Hematopoietic multipotent progenitor cell treated with erythropoietin and hydrocortisone succinate and interleukin-3 and kit ligand, for 6 days (in vitro differentiated cells): ENCODE measurements around the gene PRMT7.
A peak's percentile ranks its signal among the peaks of the same experiment; 100 is the strongest.

Experiments
- DNase-seq: peaks from one replicate; pipeline ENCODE4 v3.0.0-alpha.2; 2015

PRMT7 gene

DNA sequence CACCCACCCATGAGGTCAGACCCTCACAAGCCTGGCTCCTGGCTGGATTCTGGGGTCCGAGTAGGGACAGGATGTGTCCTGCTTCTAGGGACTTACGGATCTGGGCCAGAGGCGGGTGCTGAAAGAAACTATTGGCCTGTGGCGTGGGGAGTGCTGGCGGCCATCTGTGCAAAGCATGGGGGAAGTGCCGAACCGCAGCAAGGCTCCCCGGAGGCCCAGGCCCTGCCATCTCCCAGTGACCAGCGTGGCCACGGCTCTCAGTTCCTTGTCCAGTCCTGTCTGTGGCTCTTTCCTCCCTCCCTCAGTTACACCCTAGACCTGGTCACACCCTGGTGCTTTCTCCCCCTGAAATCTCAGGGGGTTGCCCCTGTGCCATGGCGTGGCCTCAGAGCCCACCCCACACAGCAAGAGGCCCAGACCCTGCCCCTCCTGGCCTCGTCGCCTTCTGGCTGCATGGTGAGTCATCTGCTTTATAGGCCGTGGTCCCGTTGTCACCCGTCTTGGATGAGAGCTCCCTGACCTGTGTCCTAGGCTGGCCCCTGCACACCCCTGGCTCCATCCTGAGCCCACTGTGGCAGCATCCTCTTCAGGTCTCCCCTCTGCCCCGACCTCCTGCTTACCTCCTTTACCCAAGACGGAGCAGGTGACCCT lies 54.5 kb downstream of the PRMT7 start:
- DNase-seq = no peak

DNA sequence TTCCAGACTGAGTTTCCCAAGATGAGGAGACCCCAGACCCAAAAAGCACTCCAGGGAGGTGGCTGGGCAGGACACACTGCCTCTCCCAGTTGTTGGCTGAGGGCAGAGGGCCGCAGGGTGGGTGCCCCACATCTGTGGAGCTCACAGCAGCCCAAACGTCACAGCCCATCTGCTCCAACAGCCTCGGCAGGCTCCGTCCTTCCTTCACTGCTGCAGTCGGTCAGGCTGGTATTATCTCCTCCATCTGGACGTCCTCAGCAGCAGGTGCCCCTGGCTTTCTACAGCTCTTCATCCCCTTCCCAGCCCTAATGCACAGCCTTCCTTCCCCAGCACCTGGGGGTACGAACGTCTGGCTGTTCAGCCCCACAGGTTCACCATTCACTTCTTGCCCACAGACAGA lies 55.2 kb downstream of the PRMT7 start:
- no peak for DNase-seq

DNA sequence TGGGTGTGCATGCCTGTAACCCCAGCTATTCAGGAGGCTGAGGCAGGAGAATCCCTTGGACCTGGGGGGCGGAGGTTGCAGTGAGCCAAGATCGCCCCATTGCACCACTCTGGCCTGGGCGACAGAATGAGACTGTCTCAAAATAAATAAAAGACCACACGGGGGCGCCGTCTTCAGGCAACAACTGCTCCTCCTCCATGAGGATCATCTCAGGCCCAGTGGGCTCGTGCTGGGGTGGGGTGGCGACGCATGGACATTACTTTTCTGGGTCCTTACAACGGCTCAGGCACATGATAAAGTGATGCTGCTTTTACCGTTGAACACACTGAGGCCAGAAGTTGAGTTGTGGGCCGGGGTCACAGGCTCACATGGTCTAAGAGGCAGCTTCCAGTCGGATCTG lies 56.2 kb downstream of the PRMT7 start:
- DNase-seq = peak; percentile 73

DNA sequence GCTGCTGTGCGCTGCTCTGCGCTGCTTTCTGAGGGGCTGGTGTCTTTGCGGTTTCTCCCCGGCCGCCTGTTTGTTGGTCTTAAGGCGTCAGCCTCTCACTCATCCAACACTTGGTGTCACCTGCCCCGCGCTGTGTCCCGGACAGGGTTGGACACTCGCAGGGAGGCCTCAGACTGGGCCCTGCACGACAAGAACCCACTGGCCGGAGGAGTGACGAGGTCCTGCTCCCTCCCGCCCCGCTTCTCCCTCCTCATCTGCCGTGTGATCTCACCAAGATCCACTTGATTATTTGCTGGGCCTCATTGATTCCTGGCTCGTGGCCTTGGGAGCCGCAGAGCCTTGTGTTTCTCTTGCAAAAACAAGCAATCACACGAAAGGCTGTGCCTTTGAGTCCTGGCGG lies 56.6 kb downstream of the PRMT7 start:
- DNase-seq = no peak

DNA sequence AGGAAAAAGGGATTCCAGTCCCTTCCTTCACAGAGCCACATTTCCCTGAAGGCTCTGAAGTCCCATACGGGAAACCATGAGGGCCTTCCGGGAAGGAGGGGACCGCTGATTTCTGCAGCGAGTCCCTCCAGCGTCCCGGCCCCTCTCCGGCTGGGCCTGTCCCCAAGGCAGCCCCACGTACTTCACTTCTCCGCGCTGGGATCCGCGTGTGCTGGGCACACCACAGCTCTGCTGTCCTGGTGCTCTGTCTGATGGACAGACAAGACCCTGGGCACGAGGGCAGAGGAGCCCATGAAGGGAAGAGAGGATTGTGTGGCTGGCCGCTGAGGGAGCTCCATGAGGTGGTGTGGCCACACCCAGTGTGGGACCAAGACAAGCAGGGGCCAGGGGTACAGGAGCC lies 57.1 kb downstream of the PRMT7 start:
- DNase-seq = no peak

DNA sequence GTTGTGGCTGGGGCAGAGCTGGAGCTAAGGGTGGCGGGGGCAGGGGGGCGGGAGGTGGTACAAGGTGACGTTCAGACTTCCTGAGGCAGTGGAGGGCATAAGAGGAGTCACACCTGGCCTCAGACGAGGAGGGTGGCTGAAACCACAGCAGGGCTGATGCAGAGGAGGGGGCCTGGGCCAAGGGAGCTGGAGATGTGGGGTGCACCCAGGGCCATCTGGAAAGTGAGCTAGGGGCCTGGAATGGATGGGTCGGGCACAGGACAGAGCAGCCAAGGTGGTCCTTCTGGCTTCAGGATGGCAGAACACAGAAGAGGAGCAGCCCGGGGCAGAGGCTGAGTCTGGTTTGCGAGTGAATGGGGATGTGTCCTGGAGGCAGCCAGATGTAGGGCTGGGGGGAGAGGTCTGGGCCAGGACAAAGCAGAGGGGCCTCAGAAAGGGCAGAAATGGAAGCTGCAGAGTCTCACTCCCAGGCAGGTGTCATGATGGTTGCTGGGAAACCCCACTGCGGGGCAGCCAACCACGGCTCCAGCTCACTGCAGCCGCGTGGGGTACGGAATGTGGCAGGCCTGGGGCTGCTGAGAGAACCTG lies 57.6 kb downstream of the PRMT7 start:
- no peak for DNase-seq

DNA sequence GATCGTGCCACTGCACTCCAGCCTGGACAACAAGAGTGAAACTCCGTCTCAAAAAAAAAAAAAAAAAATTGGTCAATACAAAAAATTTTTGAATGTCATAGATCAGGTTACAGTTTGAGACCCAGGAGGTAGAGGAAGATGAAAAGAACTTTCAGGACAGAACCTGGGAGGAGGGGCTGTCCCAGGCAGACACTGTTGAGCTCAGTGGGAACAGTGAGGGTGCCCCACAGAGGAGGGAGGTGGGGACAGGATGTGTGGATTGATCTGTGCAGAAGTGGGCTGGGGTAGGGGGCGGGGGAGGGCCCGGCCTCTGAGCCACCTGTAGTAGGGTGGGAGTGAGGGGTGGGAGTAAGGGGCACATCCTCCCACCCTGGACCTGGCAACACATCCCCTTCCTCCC lies 58.3 kb downstream of the PRMT7 start:
- DNase-seq = no peak

DNA sequence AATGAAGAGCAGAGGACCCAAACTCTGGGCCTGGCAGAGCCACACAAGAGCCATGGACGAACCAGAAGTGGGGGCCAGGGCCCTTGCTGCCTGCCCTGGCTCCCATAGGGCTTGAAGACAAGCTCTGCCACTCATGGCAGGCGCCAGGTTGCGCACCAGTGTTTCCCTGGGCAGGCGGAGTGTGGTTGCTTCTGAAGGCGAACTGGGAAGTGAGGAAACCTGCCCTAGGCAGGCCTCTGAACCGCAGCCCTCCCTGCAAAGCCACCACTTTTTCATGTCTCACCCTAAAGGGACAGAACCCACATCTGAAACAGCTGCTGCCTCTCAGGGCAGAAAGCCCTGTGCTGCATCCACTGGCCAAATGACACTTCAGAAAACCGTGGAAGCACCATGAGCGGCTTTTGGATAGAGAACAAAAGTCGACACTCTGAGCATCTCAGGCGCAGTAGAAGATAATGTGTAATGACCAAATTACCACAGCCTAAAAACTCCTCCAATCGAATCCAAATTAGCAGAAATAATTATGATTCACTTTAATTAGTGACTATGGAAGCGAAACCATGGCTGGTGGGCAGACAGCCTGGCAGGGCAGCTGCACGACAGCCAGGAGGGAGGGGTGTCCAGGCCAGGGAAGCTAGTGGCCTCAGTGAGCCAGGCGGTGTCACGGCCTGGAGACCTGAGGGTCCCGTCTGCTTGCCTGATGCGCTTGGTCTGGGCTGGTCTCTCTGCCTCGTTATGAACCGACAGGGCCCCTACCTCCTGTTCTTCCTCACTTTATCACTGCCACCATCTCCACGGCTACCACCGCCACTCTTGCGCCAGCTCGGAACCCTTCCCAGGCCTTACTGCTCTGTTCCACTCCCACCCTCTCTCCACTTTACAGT lies 59.1 kb downstream of the PRMT7 start:
- peak; percentile 72 for DNase-seq

DNA sequence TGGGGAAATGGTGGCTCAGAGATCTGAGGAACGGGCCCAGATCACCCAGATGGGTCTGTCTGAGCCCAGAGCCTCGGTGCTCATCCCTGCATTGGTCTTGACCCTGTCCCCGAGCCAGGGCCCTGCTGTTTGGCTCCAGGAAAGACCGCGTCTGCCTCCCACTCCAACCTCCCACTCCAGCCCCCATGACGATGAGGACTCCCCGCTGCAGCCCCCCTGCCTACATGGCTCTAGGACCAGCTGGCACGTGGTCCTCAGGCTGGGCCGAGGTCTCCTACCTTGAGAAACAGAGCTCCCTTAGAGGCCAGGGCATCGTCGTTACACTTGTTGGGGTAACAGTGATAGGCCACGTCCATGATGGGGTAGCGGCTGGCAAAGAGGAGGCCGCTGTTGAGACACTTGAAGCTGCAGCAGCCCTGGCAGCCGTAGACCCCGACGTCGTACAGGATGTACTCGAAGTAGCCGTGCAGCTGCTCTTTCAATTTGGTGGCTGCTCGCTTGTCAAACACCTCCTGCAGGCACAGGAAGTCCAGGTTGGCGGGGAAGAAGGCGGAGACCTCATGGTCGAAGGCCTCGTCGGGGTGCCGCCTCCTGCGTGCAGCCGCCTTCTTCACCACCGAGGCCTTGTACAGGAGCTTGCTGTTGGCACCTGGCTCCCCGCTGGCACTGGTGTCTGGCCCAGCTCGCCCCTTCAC lies 59.9 kb downstream of the PRMT7 start:
- no peak for DNase-seq

DNA sequence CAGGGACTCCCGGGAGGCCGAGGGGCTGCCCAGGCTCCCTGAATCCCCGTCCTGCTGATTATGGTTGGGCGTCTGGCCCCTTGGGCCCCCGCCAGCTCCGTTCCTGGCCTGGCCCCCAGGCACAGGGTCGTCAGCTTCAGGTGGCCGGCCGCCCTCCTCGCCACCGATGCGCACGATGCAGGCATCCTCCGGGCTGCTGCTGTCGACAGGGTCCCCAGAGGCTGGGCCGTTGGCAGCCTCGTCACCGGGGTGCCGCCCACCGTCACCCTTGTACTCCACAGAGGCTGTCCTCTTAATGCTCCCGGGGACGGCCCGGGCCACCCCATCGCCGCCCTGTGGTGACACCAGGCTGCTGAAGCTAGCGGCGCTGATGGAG lies 60.4 kb downstream of the PRMT7 start:
- DNase-seq = no peak

DNA sequence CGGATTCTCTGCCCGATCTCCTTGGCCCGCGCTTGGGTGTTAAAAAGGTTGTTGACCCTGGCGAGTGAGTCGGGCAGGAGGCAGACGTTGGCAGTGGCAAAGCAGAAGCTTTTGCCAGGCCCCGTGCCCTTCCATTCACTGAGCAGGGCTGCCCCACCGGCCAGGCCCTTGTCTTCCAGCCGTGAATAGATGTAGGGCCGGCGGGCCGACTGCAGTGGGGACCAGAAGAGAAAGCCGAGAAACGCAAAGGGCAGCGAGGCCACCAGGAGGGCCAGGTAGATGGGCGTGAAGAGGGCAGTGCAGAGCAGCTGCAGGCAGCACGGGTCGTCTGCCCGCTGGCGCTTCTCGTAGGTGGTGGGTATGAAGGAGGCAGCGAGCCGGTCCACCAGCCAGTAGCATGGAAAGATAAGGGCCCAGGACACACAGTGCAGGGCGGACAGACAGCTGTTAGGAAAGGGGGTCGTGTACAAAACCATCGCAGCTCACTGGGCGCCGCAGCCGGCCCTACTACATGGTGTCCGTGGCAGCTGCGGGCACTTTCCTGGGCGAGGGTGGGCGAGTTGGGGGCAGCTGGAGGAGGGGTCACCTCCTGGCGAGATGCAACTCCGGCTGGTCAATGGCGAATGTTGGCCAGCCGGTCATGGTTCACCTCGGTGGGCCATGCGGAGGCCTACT lies 61.0 kb downstream of the PRMT7 start:
- no peak for DNase-seq

DNA sequence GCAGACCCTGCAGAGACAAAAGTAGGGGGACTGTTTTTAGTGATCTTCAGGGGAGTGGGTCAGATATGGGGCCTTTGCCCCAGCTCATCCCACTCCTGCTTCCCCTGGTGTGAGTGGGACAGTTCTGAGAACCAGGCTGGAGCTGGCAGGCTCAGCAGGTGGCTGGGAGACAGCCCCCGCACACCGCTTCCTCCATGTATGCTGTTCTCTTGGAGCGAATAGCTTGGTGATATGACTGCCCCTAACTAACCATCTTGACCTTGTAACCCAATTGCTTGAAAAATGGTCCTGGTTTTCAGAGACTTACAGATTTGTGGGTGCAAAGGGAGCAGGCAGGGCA lies 61.5 kb downstream of the PRMT7 start:
- no peak for DNase-seq

DNA sequence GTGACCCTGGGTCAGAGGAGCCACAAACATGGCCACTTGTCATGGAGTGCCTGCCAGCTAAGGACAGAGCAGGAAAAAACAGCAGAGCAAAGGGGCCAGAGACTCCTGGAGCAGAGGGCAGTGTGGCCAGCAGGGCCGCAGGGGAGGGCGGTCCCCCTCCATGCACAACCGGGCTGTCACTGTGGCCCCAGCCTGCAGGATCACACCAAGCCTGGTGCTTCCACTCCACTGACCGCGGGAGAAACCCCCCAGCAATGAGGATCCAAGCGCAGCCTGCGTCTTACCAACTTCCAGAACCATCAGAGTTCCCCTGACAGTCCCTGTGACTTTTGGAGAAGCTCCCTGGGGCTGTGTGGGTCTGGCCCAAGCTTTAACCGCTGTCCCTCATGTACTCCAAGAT lies 62.0 kb downstream of the PRMT7 start:
- DNase-seq = no peak

DNA sequence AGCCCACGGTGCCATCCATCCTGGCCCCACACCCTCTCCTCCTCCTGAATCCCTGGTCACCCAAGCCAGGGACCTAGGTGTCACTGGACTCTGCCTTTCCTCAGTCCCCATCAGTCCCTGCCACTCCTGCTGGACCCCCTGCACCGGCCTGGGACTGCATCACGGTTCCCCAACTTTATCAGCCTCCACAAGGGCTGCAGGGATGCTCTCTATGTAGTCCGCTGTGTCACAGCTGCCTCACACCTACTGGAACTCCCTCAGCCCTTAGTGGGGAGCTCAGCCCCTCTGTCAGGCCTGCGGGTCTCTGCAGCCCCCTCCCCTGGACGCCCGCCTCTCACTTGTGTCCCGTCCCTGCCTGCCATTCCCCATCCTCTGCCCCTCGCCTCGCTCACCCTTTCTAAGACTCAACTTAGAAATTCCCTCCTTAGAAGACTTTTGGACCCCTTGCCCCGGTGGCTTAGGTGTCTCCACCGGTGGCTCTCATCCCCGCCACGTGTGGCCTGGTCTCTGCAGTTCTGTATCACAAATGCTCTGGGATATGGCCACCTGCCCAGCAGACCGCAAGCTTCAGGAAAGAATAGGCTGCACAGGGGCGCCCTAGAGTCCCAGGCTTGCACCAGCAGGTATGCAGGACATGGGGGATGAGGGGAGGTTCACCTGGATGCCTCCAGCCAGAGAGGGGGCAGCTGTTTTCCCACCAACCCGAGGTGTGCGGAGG lies 62.9 kb downstream of the PRMT7 start:
- DNase-seq = no peak

DNA sequence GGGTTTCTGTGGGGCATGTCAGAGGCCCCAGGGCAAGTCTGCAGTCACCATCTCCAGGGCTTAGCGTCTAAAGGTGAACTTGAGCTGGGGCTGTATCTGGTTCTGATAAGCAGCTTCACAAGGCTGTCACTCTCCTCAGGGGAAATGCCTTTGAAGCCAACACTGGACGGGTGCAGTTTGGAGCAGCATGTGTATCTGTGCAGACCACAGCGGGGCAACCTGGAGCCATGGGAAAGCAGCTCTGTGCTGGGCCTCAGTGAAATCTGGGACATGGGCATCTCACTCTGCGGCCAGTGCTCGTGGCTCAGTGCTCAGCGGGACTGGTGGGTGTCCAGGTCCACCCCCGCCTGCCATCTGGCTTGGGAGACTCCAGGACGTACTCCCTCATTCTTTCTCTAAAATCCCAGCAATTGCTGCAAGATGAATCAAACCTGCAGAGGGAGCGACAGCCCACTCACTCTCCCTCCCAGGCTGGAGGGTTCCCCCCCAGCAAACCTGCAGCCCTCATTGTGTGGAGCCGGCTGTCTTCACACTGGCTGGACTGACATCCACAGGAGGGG lies 63.5 kb downstream of the PRMT7 start:
- no peak for DNase-seq

DNA sequence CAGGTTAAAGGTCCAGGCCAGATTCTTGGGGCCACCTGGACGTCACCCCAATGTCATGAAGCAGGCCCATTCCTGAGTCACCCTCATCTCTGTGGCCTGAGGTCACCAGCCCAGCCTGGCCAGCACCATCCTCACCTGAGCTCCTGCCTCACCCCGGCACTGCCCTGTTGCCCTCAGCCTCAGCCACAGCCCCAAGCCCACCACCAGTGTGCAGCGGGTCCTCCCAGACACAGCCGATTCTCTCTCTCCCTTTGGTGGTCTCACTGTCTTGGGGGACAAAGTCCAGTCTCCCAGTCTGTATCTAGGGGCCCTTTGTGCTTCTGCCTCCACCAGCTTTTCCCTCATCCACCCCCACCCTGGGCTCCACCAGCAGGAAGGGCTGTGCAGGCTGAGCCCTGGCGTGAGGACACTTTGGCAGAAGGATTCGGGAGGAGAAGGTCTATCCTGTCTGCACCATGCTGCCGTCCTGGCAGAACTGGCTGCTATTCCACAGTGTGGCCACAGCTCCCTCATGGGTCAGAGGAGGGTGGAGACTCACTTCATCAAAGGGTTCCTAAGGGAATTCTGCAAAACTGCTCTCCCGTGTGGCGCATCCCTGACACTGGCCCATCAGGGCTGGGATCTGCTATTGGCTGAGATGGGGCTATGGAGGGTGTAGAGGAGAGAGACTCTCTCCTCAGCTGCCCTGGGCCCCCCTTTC lies 64.3 kb downstream of the PRMT7 start:
- DNase-seq = no peak

DNA sequence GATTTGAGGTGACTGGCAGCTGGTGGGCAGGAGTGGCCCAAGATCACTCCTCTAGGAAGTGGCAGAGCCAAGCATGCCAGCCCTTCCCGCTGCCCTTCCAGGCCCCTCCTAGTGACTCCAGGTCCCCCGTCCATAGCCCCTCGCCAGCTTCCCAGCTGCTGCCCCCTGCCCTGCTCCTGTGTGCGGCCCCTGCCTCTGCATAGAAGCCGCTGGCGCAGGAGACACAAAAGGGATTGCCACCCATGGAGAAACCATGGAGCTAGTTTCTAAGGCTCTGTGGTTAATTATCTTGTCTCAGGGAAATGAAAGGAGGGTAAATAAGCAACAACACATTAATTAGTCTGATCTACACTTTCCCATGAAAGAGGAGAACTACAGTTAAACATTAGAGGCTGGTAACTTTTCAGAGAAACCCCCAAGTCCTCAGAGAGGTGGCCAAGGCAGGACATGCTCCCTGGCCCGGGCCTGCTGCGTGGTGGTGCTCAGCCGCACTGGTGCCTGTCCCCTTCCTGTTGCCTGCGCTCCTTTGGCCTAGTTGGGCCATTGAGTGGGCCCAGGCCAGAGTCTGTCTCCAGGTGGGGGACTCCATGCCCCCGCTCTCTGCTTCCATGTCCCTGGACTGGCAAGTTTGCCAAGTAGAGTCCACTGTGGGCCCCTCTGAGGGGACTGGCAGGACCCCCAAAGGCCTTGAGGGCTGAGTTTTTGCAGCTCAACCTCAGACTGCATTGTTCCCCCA lies 65.2 kb downstream of the PRMT7 start:
- DNase-seq = no peak

DNA sequence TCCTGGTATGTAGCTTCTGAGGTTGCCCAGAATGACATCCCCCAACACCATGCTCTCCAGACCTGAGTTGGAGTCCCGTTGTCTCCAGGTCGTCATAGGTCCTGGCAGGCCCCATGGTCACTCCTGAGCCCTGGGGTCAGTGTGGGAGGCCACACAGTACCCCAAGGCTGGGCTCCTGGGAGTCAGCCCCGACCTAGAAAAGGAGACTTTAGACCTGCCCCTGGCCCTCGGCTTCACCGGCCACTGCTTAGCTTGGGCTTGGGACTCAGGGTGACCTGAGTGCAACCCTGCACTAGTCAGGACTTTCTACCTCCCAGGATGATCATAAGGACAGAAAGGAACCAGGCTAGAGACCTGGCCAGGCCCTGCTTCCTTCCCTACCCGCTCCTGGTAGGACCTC lies 65.8 kb downstream of the PRMT7 start:
- DNase-seq = no peak

DNA sequence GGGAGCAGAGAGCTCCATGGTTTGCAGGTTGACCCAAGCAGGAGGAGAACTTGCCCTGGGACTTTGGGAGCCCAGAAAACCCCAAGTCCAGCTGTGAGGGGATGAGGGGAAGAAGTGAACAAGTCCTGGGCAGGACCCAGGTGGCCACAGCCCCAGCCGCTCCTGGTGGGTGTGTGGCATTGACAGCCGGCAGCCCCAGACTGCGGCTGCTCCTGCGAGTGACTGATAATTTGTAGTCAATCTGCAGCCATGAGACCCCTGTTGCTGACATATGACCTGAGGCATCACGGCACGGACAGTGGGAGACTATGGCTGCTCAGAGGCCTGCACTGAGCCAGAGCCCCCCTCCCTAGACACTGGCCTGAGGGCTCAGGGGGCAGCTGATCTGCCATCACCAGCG lies 66.4 kb downstream of the PRMT7 start:
- DNase-seq = no peak

DNA sequence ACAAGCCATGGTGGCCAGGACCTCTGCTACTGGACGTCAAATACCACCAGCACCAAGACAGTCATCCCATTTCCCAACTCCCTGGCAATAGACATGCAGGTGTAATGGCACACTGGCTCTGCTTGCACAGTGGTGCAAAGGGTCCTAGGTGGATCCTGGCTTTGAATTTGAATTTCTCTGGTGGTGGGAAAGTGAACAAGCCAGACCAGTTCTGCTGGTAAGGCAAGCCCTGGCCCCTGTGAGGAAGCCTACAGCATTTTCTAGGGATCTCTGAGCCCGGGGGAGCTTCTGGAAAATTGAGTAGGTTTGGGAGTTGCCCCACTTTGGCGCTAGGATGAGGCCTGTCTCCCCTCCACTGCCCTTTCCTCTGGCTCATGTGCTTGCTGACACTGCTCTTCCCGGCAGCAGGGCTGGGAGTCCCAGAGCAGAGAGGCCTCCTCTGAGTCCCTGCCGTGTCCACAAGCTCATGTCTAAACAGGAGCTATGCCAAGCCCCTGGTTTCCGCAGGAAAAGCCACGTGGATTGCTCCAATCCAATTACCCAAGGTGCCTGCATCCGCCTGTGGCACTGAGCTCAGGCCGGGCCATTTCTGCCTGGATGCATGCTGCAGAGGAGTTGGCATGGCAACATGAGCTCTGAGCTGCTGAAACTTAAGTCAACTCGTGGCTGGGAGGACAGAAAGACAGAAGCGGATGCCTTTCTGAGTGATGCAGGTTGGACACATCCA lies 67.0 kb downstream of the PRMT7 start:
- DNase-seq = no peak
